OCI-LY7 (cell line): Measurements from ENCODE around the gene CCNB1. TPM values are rescaled to one million over a fixed set of nuclear protein-coding genes. Genes with fewer than 3 reads are reported as not detected.
"Not testable (repeated sequence)": the region's sequence is repeated elsewhere in the genome, so short reads cannot be mapped to it uniquely, and the experiment has no call there.

Experiments used
- BruUV-seq: library from RNA; stranded (reverse); fragments of 400-500 nt; replicated peaks from 2 replicates; lab custom pipeline; 2021; lab: Mats Ljungman, UMichigan
- CTCF ChIA-PET: fragments of 300-600 bp; sonication (Branson Sonifier 250); formaldehyde crosslinking; loops from one replicate; lab custom pipeline; 2022; ENCODE audit warnings: antibody characterized with exemption; ENCODE audit not compliant: unreplicated experiment; lab: Charles Lee
- POLR2A ChIA-PET: fragments of 300-600 bp; sonication (Branson Sonifier 250); formaldehyde crosslinking; loops from one replicate; lab custom pipeline; 2022; ENCODE audit warnings: antibody characterized with exemption; lab: Charles Lee
- DNase-seq: peaks from one replicate; pipeline ENCODE4 v3.0.0-alpha.2; 2015; ENCODE audit warnings: low spot score
- H2AFZ ChIP-seq: fragments of 200-600 bp; sonication (generic), shearing (Covaris generic); 2 replicates; pipeline ENCODE4 v1.6.1; 2014; ENCODE audit warnings: mild to moderate bottlenecking, antibody characterized with exemption, low read length, moderate library complexity
- H3K27ac ChIP-seq: fragments of 200-600 bp; sonication (generic); 2 replicates; pipeline ENCODE4 v1.5.1; 2014; ENCODE audit warnings: mixed run types, low read depth, mild to moderate bottlenecking, moderate library complexity, low read length, inconsistent platforms; ENCODE audit not compliant: poor library complexity, severe bottlenecking
- H3K36me3 ChIP-seq: fragments of 200-600 bp; sonication (generic); 2 replicates; pipeline ENCODE4 v1.6.1; 2014; ENCODE audit warnings: mild to moderate bottlenecking, antibody characterized with exemption, low read length, moderate library complexity, mixed read lengths; ENCODE audit not compliant: insufficient read depth
- H3K4me1 ChIP-seq: fragments of 200-600 bp; sonication (generic); 2 replicates; pipeline ENCODE4 v1.5.1; 2014; ENCODE audit warnings: mild to moderate bottlenecking, low read length; ENCODE audit not compliant: insufficient read depth, poor library complexity, severe bottlenecking
- H3K4me2 ChIP-seq: fragments of 200-600 bp; sonication (generic); 2 replicates; pipeline ENCODE4 v1.6.1; 2014; ENCODE audit warnings: mild to moderate bottlenecking, low read length
- H3K4me3 ChIP-seq: fragments of 200-600 bp; sonication (generic); 2 replicates; pipeline ENCODE4 v1.5.1; 2014; ENCODE audit warnings: mild to moderate bottlenecking, low read depth, low read length; ENCODE audit not compliant: poor library complexity, severe bottlenecking
- H3K79me2 ChIP-seq: fragments of 200-600 bp; sonication (generic); 2 replicates; pipeline ENCODE4 v1.6.1; 2016; ENCODE audit warnings: low read depth, mild to moderate bottlenecking, low read length, moderate library complexity, mixed read lengths; ENCODE audit not compliant: insufficient read depth
- H3K9me2 ChIP-seq: fragments of 200-600 bp; sonication (generic); 2 replicates; pipeline ENCODE4 v1.6.1; 2016; ENCODE audit warnings: mild to moderate bottlenecking, low read length, mixed read lengths; ENCODE audit not compliant: insufficient read depth
- H3K9me3 ChIP-seq: fragments of 200-600 bp; sonication (generic); 2 replicates; pipeline ENCODE4 v1.6.1; 2014; ENCODE audit warnings: mild to moderate bottlenecking, mixed run types, low read length, mixed read lengths
- H4K20me1 ChIP-seq: fragments of 200-600 bp; sonication (generic); 2 replicates; pipeline ENCODE4 v1.6.1; 2014; ENCODE audit warnings: mild to moderate bottlenecking, antibody characterized with exemption, low read length, moderate library complexity, mixed read lengths; ENCODE audit not compliant: insufficient read depth
- CTCF ChIP-seq: fragments of 200-600 bp; sonication (generic); conservative IDR thresholded peaks from 2 replicates; pipeline ENCODE4 v1.5.1; 2014; ENCODE audit warnings: mild to moderate bottlenecking, antibody characterized with exemption, low read length, moderate library complexity, mixed read lengths
- EZH2phosphoT487 ChIP-seq: fragments of 200-600 bp; sonication (generic); IDR thresholded peaks from 2 replicates; pipeline ENCODE4 v1.6.1; 2018; ENCODE audit warnings: low read depth, borderline replicate concordance, mild to moderate bottlenecking, mixed run types, antibody characterized with exemption, low read length, moderate library complexity, mixed read lengths
- intact Hi-C: fragments of 100-400 bp; cut with micrococcal nuclease; formaldehyde crosslinking; loops from one replicate; pipeline ENCODE4 v1.10.0; 2022; ENCODE audit not compliant: unreplicated experiment
- total RNA-seq, 2 experiments: library from RNA; depleted of rRNA in 1 of 2; stranded (reverse); fragments of >200 nt in 1 of 2; shearing (Covaris generic) in 1 of 2; gene quantifications; 2 replicates each; pipeline ENCODE4 v1.2.3, GENCODE V29; 2014 to 2022

Gene CCNB1
- total RNA-seq, 2 experiments from 2014 or later = 206 to 274 TPM

GRCh38 chr5:69170495-69170894 lies 3.5 kb downstream of the CCNB1 start:
- CTCF ChIA-PET = no interaction called here
- Histone ChIP-seq H3K9me2 (no peaks in the 10 kb centered on the region), H3K4me2 (no peak overlapping the region), H3K79me2 (peaks cover 57% of the 10 kb centered on the region), H3K4me1 (peaks cover 42% of the 10 kb centered on the region), H3K27ac (no peak overlapping the region), H3K36me3 (peaks cover 84% of the 10 kb centered on the region), H2AFZ (no peak overlapping the region), H3K4me3 (no peak overlapping the region), H3K9me3 (no peaks in the 10 kb centered on the region), H4K20me1 (peaks cover 5% of the 10 kb centered on the region; the same call in 1 of the 2 replicates)
- DNase-seq = no peak
- TF ChIP-seq CTCF (no peak), EZH2phosphoT487 (no peak)
- POLR2A ChIA-PET = interaction anchor here (0.5 to 5.4 kb wide), 3 partner anchors 8 to 43 kb away, joined by 3 to 35 read pairs (median 4); partner anchors contain the start of gene CENPH
- intact Hi-C loops = no loop called here
- no TSS peak for BruUV-seq

- no TSS peak for BruUV-seq
- ChIA-PET POLR2A (interaction anchor here (5.4 kb wide), 1 partner anchor 19 kb away, joined by 35 read pairs; the partner anchor contains the start of gene CENPH), CTCF (no interaction called here)
- Histone ChIP-seq H3K36me3 (peaks cover 88% of the 10 kb centered on the region), H3K79me2 (peaks cover 57% of the 10 kb centered on the region), H2AFZ (no peak overlapping the region), H3K9me2 (no peaks in the 10 kb centered on the region), H3K27ac (no peak overlapping the region), H3K4me2 (no peak overlapping the region), H4K20me1 (peaks cover 5% of the 10 kb centered on the region; the same call in 1 of the 2 replicates), H3K9me3 (no peaks in the 10 kb centered on the region), H3K4me3 (no peak overlapping the region), H3K4me1 (peaks cover 42% of the 10 kb centered on the region)
- TF ChIP-seq EZH2phosphoT487 (no peak), CTCF (no peak)
- no peak for DNase-seq
- intact Hi-C loops = no loop called here
These were observed 4.0 kb downstream of the CCNB1 start for GRCh38 chr5:69170969-69171368.

GRCh38 chr5:69181659-69182293 lies 14.8 kb downstream of the CCNB1 start:
- Histone ChIP-seq H3K36me3 (peaks cover 20% of the 10 kb centered on the region), H3K4me1 (peaks cover 18% of the 10 kb centered on the region)
- H3K79me2 ChIP-seq, H3K27ac ChIP-seq, BruUV-seq, DNase-seq, H3K9me3 ChIP-seq, H3K9me2 ChIP-seq, H2AFZ ChIP-seq, intact Hi-C loops, H3K4me3 ChIP-seq, CTCF ChIA-PET, H4K20me1 ChIP-seq, H3K4me2 ChIP-seq: not testable (repeated sequence)
- POLR2A ChIA-PET = interaction anchor here (0.6 to 1.4 kb wide), 5 partner anchors 10 to 172 kb away, joined by 3 to 7 read pairs (median 3); no protein-coding TSS in a partner anchor
